NCI-H2081 treated with DMSO at 0.1 percent for 48 hours (cell line): ENCODE data around the gene AMIGO2.
"Not testable (repeated sequence)": the region's sequence is repeated elsewhere in the genome, so short reads cannot be mapped to it uniquely, and the experiment has no call there.

Experiments used
- DNase-seq: peaks from one replicate; lab custom pipeline; 2025; lab: John Stamatoyannopoulos, UW

The AMIGO2 gene, protein sequence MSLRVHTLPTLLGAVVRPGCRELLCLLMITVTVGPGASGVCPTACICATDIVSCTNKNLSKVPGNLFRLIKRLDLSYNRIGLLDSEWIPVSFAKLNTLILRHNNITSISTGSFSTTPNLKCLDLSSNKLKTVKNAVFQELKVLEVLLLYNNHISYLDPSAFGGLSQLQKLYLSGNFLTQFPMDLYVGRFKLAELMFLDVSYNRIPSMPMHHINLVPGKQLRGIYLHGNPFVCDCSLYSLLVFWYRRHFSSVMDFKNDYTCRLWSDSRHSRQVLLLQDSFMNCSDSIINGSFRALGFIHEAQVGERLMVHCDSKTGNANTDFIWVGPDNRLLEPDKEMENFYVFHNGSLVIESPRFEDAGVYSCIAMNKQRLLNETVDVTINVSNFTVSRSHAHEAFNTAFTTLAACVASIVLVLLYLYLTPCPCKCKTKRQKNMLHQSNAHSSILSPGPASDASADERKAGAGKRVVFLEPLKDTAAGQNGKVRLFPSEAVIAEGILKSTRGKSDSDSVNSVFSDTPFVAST

DNA sequence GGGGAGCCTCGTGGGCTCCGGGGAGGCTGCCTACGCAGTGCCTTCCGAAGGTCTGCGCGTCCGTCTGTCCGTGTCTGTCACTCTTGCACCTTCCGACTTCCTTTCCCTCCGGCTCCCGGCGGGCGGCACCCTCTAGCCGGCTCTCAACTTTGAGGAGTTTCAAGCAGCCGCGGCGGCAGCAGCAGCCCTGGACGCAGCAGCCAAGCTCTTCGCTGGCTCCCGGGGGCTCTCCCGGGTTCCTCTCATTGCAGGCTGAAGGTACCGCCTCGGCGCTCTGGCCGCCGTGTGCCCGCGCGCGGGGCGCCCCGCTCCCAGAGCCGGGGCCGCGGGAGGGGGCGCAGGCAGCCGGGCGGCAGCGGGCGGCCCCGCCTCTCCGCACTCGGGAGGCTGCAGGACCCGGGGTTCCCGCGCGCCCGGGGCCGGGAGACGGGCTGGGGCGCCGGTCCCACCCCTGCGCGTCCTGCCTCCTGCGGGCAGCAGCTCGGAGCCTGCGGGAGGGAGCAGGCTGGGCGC is at the start of gene AMIGO2, which contains the start of gene PCED1B:
Gene AMIGO2, minus strand, starts transcription at position 492 of the 513 bp plus-strand sequence. CDS start 957 bp downstream, outside the sequence.
Gene PCED1B, plus strand, starts transcription at position 154 of the 513 bp plus-strand sequence. CDS start 155,443 bp downstream, outside the sequence.
- no peak for DNase-seq

GRCh38 chr12:47126246-47126645 is 46.5 kb upstream of the AMIGO2 start:
- DNase-seq, result no peak

- DNase-seq, result no peak
Measured at GRCh38 chr12:47124451-47124850, 44.7 kb upstream of the AMIGO2 start.

DNA sequence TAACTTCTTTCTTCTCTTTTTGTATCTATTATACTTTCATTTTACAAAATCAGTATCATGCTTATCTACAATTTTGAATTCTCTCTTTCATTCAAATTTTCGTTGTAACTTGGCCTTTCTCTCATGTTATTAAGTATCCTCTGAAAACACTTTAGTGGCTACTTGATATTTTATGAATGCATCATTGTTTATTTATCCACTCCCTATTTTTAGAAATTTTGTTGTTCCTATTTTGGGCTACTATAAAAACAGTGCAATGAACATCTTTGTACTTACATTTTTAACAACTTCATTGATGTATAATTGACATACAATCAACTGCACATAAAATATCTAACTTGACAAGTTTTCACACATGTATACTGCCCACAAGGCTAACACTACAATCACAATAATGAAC is 44.0 kb upstream of the AMIGO2 start:
- DNase-seq, result no peak

DNA sequence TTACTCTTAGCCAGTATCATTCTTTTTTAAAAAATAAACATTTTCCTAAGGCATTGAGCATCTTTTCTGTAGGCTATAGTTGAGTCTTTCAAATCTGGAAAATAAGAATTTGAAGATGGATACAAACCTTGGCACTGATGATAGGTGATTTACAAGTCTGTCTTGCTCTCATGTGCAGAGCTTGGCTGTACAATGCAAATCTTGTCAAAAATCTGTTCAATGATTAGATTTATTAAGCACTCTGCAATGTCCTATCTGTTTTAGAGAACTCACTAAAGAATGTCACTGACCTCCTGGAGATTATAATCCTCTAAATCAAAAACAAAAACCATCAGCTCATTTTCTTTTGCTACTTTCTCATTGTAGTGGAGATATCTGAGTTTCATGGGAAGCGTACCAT is 42.8 kb upstream of the AMIGO2 start:
- no peak for DNase-seq

GRCh38 chr12:47121146-47121545 is 41.4 kb upstream of the AMIGO2 start:
- DNase-seq, result no peak

GRCh38 chr12:47120736-47121135 is 41.0 kb upstream of the AMIGO2 start:
- DNase-seq, result no peak

DNA sequence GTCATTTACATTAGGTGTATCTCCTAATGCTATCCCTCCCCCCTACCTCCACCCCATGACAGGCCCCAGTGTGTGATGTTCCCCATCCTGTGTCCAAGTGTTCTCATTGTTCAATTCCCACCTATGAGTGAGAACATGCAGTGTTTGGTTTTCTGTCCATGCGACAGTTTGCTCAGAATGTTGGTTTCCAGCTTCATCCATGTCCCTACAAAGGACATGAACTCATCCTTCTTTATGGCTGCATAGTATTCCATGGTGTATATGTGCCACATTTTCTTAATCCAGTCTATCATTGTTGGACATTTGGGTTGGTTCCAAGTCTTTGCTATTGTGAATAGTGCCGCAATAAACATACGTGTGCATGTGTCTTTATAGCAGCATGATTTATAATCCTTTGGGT is 37.5 kb upstream of the AMIGO2 start:
- not testable (repeated sequence) for DNase-seq

DNA sequence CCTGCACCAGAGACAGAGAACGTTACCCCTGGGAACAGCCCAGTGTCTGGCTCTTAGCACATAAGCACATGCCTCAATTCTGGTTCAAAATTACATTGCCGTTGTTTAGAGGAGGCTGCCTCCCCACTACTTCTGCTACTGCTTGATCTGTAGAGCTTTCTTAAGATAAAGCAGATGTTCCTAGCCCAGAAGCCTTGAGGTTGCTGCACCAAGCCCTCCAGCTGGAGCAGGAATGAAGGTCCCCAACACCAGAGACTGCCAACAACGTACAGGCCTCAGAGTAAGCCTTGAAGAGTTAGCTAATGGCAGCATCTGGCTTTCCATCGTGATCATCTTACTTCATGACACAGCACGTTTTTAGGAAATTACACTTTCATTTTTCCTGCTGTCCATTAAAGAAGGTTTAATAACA is 34.7 kb upstream of the AMIGO2 start:
- no peak for DNase-seq

DNA sequence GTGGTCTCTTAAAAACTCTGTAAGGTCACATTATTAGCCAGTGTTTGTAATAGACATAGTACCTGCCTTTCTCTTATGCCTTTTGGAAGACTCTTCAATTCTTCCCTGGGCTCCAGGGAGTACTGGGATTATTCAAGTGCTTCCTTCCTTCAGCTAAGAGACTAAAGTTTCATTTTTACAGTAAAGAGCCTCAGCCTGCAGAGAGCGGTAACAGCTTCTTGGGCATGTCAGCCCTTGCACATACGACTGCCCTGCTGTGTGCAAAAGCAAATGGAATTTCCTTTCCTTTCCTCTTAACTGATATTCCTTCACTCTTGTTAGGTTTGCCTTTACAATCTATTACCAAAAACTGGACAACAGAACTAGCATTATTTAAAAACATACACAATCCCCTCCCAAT is 32.9 kb upstream of the AMIGO2 start:
- DNase-seq, result no peak

DNA sequence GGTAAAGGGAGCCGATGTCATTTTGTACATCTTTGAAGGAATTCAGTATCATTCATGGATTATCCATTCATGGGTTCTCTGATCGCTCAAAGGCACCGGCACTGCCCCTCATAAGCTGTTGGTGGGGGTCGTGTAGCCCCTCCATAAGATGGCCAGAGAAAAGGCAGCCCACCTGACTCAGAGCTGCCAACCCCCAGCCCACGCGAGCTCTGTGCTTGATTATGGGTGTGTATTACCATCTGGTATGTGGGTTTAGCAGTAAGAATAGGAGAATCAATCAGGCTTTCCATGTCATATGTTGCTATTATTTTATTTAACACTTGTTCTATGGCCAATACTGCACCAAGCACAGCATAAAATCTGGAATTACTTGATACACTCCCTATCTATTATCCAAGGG is 32.1 kb upstream of the AMIGO2 start:
- no peak for DNase-seq

DNA sequence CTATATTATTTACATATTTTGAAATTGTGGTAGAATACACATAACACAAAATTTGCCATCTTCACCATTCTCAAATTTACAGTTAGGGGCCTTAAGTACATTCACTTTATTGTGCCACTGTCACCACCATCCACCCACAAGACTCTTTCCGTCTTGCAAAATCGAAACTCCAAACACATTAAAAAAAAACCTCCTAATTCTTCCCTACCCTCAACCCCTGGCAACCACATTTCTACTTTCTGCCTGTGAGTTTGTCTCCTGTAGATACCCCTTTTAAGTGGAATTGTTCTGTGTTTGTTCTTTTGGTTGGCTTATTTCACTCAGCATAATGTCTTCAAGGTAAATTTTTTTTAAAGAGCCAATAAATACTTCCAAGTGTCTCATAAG is 31.6 kb upstream of the AMIGO2 start:
- DNase-seq, result no peak

GRCh38 chr12:47110718-47111391 is 31.1 kb upstream of the AMIGO2 start:
- DNase-seq, result no peak

DNA sequence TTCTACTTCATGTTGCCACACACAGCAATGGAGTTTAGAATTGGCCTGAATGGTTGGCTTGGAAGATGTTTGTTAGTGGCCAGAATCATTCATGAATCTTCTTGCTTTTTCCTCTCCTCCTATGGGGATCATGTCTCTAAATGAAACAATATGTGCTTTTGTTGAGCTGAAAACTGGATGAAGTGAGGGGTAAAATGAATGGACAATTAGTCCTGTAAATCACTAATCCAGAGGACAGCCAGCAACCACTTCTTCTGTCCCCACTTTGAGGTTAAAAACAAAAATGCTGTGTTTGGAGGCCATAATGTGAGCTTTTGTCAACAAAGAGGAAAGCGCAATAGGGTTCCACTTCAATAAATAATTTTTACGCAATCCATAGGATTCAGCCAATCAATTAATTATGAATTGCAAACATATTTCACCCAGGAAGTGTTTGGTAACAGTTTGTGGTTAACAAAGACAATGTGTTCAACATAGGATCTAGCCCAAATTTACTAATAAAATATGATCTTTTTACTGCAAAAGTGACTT is 30.3 kb upstream of the AMIGO2 start:
- DNase-seq, result no peak

- DNase-seq, result no peak
Measured at GRCh38 chr12:47107926-47108325, 28.2 kb upstream of the AMIGO2 start.

- DNase-seq, result no peak
Measured at GRCh38 chr12:47107446-47107845, 27.7 kb upstream of the AMIGO2 start.

DNA sequence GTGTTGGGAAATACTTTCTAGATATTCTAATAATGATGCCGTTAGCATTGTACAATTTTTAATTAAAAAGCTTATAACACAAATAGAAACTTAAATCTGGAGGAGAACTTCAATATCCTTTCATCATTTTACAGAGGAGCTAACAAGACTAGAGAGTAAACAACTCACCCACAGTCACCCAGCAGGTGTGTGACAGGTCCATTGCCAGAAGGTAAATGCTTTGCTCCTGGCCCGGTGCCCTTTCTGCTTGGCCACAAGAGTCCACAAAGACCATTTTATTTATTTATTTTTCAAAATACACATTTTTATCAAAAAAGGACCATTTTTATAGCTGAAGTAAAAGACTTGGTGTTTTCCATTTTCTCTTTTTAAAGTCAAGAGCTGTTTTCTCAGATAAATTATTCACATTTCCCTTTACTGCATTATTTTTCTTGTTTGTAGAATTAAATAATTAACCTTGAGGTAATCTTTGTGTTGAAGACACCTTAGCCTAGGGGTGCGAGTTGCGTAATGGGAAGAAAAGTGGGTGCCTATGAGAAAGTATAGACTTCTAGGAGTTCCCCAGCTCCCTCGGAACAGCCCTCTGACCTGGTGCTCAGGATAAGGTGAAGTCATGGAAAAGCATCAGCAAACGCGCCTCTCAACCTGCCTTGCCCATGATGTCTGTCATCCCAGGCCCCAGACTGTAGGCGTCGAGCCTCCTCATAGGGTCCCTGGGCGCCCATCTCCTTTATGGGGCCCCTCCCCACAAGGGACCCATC is 26.3 kb upstream of the AMIGO2 start:
- peak; percentile 8 for DNase-seq

- DNase-seq, result no peak
Measured at GRCh38 chr12:47102845-47103651, 23.3 kb upstream of the AMIGO2 start.

DNA sequence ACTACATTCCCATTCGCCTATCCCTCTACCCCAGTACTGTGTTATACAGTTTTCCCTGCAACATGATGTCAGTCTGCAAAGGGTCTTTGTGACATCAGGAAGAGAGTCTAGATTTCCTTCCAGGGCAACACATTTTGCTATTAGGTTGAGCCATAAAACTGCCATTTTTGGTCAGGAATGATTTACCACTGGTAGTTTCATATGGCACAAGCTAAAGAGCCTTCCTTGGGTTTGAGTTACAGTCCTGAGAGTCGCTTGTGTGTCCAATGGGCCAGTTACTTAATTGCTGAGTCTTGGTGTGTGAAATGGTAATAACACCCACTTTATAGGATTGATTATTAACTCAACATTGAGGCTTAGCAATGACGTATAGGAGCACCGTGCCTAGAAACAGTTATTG is 22.6 kb upstream of the AMIGO2 start:
- DNase-seq, result no peak

DNA sequence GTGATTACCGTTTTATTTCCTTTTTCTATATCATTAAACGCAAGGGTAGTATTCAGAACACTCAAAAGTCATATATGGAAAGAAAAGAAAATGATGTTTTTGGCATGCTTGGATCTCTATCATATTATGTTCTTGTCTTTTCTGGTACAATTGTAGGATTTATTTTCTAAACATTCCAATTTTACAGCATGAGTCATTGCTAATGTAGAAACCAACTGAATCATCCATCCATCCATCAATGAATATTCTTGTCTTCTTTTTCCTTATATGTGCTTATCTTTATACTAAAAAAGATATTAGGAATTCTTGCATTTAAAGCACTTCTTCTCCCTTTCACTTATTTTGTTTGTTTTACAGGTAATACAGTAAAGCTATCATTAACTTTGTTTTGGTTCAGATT is 20.4 kb upstream of the AMIGO2 start:
- DNase-seq, result no peak

DNA sequence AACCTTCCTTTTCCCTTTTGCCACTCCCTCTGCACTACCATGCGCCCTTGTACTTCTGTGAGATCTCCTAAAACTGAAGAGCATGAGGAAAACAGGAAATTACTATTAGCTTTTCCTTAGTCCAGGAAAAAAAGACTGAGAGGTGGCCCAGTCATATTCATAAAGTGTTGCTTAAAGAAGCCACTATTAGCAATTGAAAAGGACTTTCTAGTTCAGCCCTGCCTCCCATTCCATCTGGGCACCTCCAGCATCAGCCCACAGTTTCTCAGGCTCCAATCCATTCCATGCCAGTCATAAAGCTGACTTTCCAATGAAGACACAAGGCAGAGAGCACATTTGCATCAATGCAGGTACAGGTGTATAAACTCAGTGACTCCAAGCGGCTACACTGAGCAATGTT is 19.9 kb upstream of the AMIGO2 start:
- DNase-seq, result no peak
